Measurements from ENCODE around the gene ARSI.

Gene ARSI

GRCh38 chr5:150325426-150325825 lies 22.7 kb upstream of the ARSI start:
- no peak for DNase-seq

- no peak for DNase-seq
Measured at GRCh38 chr5:150323819-150324218, 21.1 kb upstream of the ARSI start.

GRCh38 chr5:150323092-150323491 lies 20.4 kb upstream of the ARSI start:
- DNase-seq: no peak

- DNase-seq: no peak
Measured at GRCh38 chr5:150322202-150322601, 19.5 kb upstream of the ARSI start.

- DNase-seq: no peak
Measured at GRCh38 chr5:150321784-150322183, 19.1 kb upstream of the ARSI start.

- no peak for DNase-seq
Measured at GRCh38 chr5:150321211-150321610, 18.5 kb upstream of the ARSI start.

GRCh38 chr5:150320044-150320613 lies 17.4 kb upstream of the ARSI start:
- no peak for DNase-seq

- no peak for DNase-seq
Measured at GRCh38 chr5:150319484-150319790, 16.7 kb upstream of the ARSI start.

- no peak for DNase-seq
Measured at GRCh38 chr5:150318613-150319483, 16.1 kb upstream of the ARSI start.

- DNase-seq: peak; percentile 13
Measured at GRCh38 chr5:150317048-150318003, 14.6 kb upstream of the ARSI start.

- no peak for DNase-seq
Measured at GRCh38 chr5:150316320-150316719, 13.6 kb upstream of the ARSI start.

GRCh38 chr5:150315245-150315644 lies 12.5 kb upstream of the ARSI start:
- DNase-seq: no peak

- no peak for DNase-seq
Measured at GRCh38 chr5:150313921-150314716, 11.4 kb upstream of the ARSI start.

- no peak for DNase-seq
Measured at GRCh38 chr5:150313501-150313900, 10.8 kb upstream of the ARSI start.

GRCh38 chr5:150312518-150312917 lies 9.8 kb upstream of the ARSI start:
- DNase-seq: no peak

- no peak for DNase-seq
Measured at GRCh38 chr5:150311015-150311692, 8.4 kb upstream of the ARSI start.

GRCh38 chr5:150310246-150310645 lies 7.5 kb upstream of the ARSI start:
- DNase-seq: no peak

GRCh38 chr5:150309886-150310239 lies 7.2 kb upstream of the ARSI start:
- DNase-seq: no peak

GRCh38 chr5:150309101-150309885 lies 6.6 kb upstream of the ARSI start:
- DNase-seq: no peak

- DNase-seq: no peak
Measured at GRCh38 chr5:150307617-150308426, 5.1 kb upstream of the ARSI start.

- DNase-seq: no peak
Measured at GRCh38 chr5:150306775-150307174, 4.1 kb upstream of the ARSI start.

All from stimulated activated CD4-positive, alpha-beta T cell treated with anti-CD3 and anti-CD28 coated beads, Interleukin-15, amount 100 ng/mL, for 24 hours (primary cell).